HG03520 (cell line): ENCODE results near the gene BCL6B.

Source experiments
- ATAC-seq: cut with Tn5 transposase; IDR thresholded peaks from one replicate; pipeline ENCODE4 v1.9.1; 2021; ENCODE audit warnings: mild to moderate bottlenecking, moderate library complexity; ENCODE audit not compliant: unreplicated experiment

Gene BCL6B

DNA sequence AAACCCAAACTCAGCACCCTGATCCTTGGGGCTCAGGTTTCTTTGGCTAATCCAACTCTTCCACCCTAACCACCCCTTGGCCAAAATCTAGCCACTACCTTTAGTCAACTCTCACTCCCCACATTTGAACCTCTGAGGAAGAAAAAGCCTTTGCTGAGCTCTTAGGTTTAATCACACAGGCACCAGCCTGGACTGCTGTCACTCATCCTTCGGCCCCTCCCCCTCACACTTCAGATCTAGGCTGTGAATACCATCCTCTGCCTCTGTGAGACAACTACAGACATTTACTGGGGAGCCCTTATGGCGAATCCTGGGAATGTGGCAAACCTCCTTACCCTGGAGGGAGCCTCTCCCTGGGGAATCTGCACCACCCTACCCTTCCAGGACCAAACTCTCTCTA lies 15.7 kb upstream of the BCL6B start:
- ATAC-seq: no peak

DNA sequence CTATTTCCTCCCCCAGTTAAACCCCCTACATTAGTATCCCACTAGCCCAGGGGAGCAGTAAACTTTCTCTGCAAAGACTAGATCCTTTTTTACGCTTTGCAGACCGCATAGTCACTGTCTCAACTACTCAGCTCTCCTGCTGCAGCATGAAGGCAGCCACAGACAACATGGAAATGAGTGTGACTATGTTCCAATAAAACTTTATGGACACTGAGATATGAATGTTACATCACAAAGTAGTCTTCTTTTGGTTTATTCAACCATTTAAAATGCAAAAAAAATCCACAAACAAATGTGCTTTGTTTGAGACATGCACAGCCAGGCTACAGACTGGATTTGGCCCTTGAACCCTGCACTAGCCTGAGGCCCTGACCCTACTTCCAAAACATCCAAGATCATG lies 12.3 kb upstream of the BCL6B start:
- ATAC-seq: no peak

DNA sequence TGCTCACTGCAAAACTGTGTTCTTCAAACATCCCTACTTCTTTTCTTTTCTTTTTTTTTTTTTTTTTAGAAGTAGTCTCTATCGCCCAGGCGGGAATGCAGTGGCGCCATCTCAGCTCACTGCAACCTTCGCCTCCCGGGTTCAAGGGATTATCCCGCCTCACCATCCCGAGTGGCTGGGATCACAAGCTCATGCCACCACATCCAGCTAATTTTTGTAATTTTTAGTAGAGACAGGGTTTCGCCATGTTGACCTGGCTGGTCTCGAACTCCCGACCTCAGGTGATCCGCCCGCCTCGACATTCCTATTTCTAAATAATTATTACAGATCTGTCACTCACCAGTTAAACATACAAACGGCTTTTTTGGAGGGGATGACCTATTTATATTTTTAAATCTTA lies 11.4 kb upstream of the BCL6B start:
- ATAC-seq: no peak

DNA sequence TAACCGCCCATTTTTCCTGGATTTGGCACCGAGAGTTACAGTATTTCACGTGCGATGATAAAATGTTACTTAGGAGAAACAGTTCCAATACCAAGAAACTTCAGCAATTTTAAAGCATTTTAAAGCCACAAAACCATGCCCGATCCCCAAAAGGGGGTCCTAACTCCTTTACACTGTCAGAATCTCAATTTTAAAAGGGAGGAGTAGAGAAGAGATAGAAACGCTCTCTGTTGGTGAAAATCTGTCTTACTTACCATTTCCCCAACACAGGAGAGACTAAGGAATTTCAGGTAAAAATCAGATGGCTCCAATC lies 11.0 kb upstream of the BCL6B start:
- ATAC-seq: no peak

DNA sequence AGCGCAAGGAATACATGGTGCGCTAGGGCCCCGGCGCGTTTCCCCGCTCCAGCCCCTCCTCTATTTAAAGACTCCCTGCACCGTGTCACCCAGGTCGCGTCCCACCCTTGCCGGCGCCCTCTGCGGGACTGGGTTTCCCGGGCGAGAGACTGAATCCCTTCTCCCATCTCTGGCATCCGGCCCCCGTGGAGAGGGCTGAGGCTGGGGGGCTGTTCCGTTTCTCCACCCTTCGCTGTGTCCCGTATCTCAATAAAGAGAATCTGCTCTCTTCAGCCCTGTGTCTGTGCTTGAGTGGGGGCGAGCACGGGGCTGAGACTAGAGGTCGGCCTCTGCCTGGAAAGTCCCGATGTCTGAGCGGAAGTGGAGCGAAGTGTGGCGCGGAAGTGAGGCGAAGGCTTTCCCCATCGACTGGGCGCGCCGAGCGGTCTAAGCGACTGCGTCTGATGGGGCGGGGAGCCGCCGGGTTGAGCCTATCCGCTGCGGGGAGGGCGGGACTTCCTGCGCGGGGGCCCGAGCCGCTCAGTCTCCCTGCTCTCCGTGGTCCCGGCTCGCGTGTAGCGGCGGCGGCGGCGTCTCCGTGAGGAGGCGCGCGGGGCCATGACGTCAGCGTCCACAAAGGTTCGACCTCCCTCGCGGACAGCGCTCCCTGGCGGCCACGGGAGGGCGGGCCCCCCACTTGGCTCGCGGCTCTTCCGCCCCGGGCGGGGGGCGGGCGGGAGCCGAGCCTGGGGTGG lies 8.4 kb upstream of the BCL6B start:
- peak; percentile 79 for ATAC-seq

- peak; percentile 2 for ATAC-seq
Observed at GRCh38 chr17:7014995-7015958, 7.6 kb upstream of the BCL6B start.

DNA sequence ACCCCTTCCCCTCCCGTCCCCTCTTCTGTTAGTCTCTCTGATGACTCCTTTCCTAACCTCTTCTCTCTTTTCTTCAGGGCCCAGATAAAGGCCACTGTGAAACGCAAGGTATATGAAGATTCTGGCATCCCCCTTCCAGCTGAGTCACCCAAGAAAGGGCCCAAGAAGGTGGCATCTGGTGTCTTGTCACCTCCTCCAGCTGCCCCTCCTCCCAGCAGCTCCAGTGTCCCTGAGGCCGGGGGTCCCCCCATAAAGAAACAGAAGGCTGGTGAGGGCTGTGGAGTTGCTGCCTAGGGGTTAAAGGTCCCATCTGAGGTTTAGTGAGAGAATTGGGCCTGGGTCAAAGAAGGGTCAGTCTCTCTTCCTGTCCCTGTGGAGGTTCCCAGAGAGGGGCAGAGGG lies 6.4 kb upstream of the BCL6B start:
- ATAC-seq: no peak

- ATAC-seq: no peak
Observed at GRCh38 chr17:7016886-7017826, 5.7 kb upstream of the BCL6B start.

DNA sequence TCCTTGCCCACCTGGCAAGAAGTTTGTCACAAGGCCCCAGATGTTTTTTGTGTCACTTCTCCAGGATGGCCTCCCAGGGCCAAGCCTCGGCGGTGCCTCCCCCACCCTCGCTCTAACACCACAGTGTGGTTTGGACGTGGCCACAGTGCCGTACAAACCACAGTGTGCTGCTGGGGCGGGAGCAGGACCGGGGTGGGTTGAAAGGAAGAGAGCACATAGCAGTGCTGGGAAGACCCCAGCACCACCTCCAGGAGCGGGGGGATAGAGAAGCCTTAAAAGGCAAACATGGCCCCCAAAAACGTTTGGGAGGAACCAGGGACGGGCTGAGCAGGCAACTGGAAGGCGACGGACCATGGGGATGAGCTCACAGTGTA lies 5.0 kb upstream of the BCL6B start:
- no peak for ATAC-seq

DNA sequence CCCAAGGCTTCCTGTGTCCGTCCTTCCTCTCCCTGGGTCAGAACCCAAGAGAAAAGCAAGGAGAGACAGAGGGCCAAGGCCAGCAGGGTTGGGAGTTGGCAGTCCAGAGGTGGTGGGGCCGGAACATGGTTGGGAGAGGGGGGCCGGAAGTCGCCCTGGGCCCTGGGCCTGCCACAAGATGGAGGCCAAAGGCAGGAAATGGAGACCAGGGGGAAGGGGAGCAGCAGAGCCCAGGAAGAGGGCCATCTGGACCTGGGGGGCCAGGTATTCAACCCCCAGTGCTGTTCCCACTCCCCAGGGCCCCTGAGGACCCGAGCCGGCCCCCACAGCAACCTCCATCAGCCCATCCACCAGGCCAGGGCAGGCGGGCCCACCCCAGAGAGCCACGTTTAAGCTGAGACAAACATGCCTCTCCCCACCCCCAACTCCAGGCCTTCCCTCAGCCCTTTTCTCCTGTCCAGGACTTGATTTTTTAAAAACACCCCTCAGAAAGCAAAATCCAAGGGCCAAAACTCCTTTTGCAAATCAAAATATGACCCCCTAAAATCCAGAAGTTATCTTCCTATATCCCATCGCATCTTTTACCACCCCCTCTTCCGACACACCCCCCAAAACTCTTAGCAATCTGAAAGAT lies 4.4 kb upstream of the BCL6B start:
- ATAC-seq: no peak

DNA sequence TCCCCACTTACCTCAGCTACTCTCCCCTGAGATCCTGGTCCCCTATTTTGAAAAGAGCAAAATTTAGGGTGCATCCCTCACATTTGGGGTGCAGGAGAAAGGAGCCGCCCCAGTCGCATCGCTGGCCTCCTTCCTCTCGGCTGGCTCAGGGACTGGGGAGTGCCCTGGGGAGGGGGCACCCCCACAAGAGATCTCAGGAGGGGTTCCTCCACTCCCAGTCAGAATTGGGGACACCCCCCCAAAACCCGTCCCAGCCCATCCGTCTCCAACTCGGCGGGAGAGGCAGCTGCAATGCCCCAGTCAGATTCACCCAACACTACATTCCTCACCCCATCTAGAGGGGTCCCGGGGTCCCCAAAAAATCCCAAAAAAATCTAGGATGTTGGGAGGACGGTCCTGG lies 3.5 kb upstream of the BCL6B start:
- no peak for ATAC-seq

GRCh38 chr17:7019839-7020519 lies 2.9 kb upstream of the BCL6B start:
- no peak for ATAC-seq

DNA sequence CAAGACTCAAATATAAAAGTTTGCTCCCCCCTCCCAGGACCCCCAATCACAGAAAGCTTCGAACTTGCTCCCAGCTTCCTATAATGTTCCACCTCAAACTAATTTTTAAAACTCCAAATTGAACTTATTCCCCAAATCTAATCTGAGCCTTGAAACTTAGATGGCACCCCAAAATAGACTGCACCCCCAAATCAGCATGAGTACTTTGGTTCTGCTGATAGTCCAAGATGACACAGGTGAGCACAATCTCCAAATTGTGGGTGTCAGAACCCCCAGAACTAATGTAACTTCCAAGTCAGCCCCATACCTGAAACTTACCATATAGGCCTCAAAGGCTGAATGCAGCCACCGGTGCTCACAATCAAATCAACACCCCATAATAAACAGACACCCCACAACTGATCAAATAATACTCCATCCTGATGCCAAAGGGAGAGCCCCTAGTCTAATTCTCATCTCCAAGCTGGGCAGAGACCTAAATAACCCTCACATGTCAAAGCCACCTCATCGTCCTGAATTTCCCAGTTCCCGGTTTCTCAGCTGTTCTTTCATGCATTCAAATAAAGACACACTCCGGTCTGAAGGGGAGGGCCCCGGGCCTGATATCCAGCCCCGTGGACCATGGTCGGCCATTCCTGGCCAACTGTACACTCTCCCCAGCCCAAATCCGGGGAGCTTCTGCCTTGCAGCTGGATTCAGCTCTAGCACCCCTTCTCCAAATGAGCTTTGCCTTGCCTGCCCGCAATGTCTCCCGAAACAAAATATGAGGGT lies 1.8 kb upstream of the BCL6B start:
- ATAC-seq: no peak

- peak; percentile 65 for ATAC-seq
Observed at GRCh38 chr17:7021993-7022778, 664 bp upstream of the BCL6B start.

GRCh38 chr17:7023576-7024401 lies 939 bp downstream of the BCL6B start:
- no peak for ATAC-seq

DNA sequence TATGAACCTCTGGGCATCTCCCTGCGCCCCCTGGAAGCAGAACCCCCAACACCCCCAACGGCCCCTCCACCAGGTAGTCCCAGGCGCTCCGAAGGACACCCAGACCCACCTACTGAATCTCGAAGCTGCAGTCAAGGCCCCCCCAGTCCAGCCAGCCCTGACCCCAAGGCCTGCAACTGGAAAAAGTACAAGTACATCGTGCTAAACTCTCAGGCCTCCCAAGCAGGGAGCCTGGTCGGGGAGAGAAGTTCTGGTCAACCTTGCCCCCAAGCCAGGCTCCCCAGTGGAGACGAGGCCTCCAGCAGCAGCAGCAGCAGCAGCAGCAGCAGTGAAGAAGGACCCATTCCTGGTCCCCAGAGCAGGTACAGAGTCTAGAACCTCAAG lies 1.5 kb downstream of the BCL6B start:
- ATAC-seq: no peak

DNA sequence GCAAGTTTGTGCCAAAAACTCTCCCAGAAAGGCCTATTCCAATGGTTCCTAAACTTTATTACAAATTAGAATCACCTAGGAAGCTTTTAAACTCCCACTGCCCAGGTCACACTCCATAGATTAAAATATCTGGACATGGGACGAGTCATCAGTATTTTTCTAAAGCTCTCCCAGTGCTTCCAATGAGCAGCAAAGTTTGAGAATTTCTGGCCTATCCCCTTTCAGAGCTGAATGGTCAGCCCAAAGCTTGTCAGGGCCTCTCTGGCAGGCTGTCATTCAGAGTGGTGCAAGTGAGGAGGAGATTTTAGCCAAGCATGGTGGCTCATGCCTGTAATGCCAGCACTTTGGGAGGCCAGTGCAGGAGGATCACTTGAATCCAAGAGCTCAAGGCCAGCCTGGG lies 2.4 kb downstream of the BCL6B start:
- no peak for ATAC-seq
